ENCODE measurements around the gene PARD3. TPM values are rescaled to one million over a fixed set of nuclear protein-coding genes. Genes with fewer than 3 reads are reported as not detected.

PARD3 gene
- total and polyA plus RNA-seq, 2 donors from 2014 or later: 21.1 to 47.5 TPM

DNA sequence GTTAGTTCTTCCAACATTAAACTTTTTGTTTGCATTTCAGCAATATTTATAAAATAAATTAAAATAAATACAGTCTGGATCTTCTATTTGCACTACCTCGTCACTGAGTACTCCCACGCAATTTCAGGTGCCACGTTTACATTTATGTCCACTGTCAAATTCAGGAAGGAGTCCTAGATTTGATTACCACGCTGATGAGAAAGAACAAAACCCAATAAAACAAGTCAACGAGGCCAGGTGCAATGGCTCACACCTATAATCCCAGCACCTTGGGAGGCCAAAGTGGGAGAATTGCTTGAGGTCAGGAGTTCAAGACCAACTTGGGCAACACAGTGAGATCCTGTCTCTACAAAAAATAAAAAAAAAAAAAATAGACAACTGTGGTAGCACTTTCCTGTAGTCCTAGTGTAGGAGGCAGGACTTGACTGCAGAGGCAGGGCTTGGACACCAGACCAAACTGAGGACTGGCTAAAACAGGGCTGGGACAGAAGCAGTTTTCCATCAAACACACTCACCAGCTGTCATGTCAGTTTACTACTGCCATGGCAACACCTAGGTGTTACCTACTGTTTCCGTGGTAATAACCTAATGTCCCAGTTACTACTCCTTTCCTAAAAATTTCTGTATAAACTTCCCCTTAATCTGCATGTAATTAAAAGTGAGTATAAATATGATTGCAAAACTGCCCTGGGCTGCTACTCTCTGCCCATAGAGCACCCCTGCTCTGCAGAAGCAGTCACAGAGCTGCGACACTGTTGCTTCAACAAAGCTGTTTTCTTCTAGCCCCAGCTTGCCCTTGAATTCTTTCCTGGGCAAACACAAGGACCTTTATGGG is 341.7 kb downstream of the PARD3 start:
- intact Hi-C loops (cut with DNase I): no loop called here
- Histone ChIP-seq H3K36me3 (ENCODE audit: control insufficient read depth in 2 of 3, insufficient read depth in 3 of 3, low read length in 3 of 3) (no peaks in the 10 kb centered on the region), H3K27me3 (ENCODE audit: control insufficient read depth, insufficient read depth, low read length) (no peaks in the 10 kb centered on the region), H3K27ac (ENCODE audit: low read depth in 2 of 2, low read length in 2 of 2) (no peak overlapping the region), H3K4me3 (ENCODE audit: low read length in 3 of 3) (no peak overlapping the region), H3K9me3 (ENCODE audit: control insufficient read depth in 2 of 3, insufficient read depth in 1 of 3, low read length in 3 of 3) (no peaks in the 10 kb centered on the region), H3K9ac (ENCODE audit: low read length in 3 of 3) (no peak overlapping the region), H3K4me1 (ENCODE audit: control insufficient read depth in 2 of 3, insufficient read depth in 2 of 3, low read depth in 1 of 3, low read length in 3 of 3) (no peaks in the 10 kb centered on the region)
- DNase-seq: no peak
- no peak for FAIRE-seq
- TF ChIP-seq, protein P1, sequence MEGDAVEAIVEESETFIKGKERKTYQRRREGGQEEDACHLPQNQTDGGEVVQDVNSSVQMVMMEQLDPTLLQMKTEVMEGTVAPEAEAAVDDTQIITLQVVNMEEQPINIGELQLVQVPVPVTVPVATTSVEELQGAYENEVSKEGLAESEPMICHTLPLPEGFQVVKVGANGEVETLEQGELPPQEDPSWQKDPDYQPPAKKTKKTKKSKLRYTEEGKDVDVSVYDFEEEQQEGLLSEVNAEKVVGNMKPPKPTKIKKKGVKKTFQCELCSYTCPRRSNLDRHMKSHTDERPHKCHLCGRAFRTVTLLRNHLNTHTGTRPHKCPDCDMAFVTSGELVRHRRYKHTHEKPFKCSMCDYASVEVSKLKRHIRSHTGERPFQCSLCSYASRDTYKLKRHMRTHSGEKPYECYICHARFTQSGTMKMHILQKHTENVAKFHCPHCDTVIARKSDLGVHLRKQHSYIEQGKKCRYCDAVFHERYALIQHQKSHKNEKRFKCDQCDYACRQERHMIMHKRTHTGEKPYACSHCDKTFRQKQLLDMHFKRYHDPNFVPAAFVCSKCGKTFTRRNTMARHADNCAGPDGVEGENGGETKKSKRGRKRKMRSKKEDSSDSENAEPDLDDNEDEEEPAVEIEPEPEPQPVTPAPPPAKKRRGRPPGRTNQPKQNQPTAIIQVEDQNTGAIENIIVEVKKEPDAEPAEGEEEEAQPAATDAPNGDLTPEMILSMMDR (IDR thresholded peaks at IDR 0.05; ENCODE audit: borderline replicate concordance, extremely low read depth, insufficient read depth): no peak

DNA sequence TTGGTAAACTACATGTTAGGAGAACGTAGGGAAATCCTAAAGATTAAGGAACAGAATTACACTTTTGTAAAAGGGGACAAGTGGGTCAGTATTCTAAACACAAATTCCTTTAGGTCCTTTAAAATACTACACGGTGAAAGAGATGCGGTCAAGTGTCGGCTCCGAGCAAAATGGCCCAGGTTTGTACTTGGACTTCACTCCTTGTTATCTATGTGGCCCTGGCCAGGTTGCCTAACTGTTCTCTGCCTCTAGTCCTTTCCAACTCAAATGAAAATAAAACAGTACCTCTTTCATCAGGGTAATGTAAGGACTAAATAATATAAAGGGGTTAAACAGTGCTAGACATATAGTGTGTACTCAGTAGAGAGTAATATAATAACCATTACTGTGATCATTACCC is 344.8 kb downstream of the PARD3 start:
- no peak for DNase-seq
- H3K4me3 ChIP-seq (ENCODE audit: low read length in 3 of 3): no peak overlapping the region
- H3K36me3 ChIP-seq (ENCODE audit: control insufficient read depth in 2 of 3, insufficient read depth in 3 of 3, low read length in 3 of 3): no peaks in the 10 kb centered on the region
- intact Hi-C loops (cut with DNase I): no loop called here
- H3K9ac ChIP-seq (ENCODE audit: low read length in 3 of 3): no peak overlapping the region
- TF ChIP-seq, protein P1 (IDR thresholded peaks at IDR 0.05; ENCODE audit: borderline replicate concordance, extremely low read depth, insufficient read depth): no peak
- FAIRE-seq: no peak
- peaks cover 0 to 4% (median 0%) of the 10 kb centered on the region in 3 donors for H3K4me1 ChIP-seq (ENCODE audit: control insufficient read depth in 2 of 3, insufficient read depth in 2 of 3, low read depth in 1 of 3, low read length in 3 of 3)
- H3K27me3 ChIP-seq (ENCODE audit: control insufficient read depth, insufficient read depth, low read length): no peaks in the 10 kb centered on the region
- no peak overlapping the region for H3K27ac ChIP-seq (ENCODE audit: low read depth in 2 of 2, low read length in 2 of 2)
- no peaks in the 10 kb centered on the region for H3K9me3 ChIP-seq (ENCODE audit: control insufficient read depth in 2 of 3, insufficient read depth in 1 of 3, low read length in 3 of 3)

DNA sequence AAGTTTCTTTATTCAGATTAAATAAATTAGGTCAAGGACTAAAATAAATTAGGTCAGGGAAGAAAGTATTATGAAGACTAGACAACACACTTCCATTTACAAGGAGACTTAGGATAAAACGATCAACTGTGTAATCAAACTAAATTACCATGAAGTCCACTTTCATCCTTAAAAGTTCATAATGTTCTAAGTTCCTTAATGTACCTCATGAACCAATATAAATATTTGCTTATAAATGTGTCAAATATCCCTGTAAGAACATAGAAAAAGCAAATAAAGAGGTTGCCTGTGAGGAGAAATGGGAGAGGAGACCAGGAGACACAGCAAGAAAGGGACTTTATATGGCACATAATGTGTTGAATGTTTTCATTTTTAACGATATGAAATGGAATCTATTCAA is 345.6 kb downstream of the PARD3 start:
- H3K36me3 ChIP-seq (ENCODE audit: control insufficient read depth in 2 of 3, insufficient read depth in 3 of 3, low read length in 3 of 3): no peaks in the 10 kb centered on the region
- FAIRE-seq: no peak
- H3K27ac ChIP-seq (ENCODE audit: low read depth in 2 of 2, low read length in 2 of 2): no peak overlapping the region
- H3K27me3 ChIP-seq (ENCODE audit: control insufficient read depth, insufficient read depth, low read length): no peaks in the 10 kb centered on the region
- peaks cover 0 to 4% (median 0%) of the 10 kb centered on the region in 3 donors for H3K4me1 ChIP-seq (ENCODE audit: control insufficient read depth in 2 of 3, insufficient read depth in 2 of 3, low read depth in 1 of 3, low read length in 3 of 3)
- DNase-seq: no peak
- intact Hi-C loops (cut with DNase I): no loop called here
- TF ChIP-seq, protein P1 (IDR thresholded peaks at IDR 0.05; ENCODE audit: borderline replicate concordance, extremely low read depth, insufficient read depth): no peak
- H3K9me3 ChIP-seq (ENCODE audit: control insufficient read depth in 2 of 3, insufficient read depth in 1 of 3, low read length in 3 of 3): no peaks in the 10 kb centered on the region
- H3K9ac ChIP-seq (ENCODE audit: low read length in 3 of 3): no peak overlapping the region
- H3K4me3 ChIP-seq (ENCODE audit: low read length in 3 of 3): no peak overlapping the region

Data from kidney (tissue), 14 donors.